Type B pancreatic cell (in vitro differentiated cells): ENCODE data around the gene FFAR1. TPM values are rescaled to one million over a fixed set of nuclear protein-coding genes. Genes with fewer than 3 reads are reported as not detected.
A peak's percentile ranks its signal among the peaks of the same experiment; 100 is the strongest.

Experiments
- DNase-seq: peaks from one replicate; pipeline ENCODE4 v3.0.0; 2021; ENCODE audit warnings: mixed read lengths; ENCODE audit not compliant: unreplicated experiment; ENCODE audit errors: extremely low spot score
- H3K27ac Mint-ChIP-seq: 2 replicates; pipeline ENCODE4 v1.8.0; 2021; ENCODE audit warnings: mild to moderate bottlenecking, mixed read lengths
- H3K27me3 Mint-ChIP-seq: 2 replicates; pipeline ENCODE4 v1.8.0; 2021; ENCODE audit warnings: mixed read lengths
- H3K36me3 Mint-ChIP-seq: 2 replicates; pipeline ENCODE4 v1.8.0; 2021; ENCODE audit warnings: mixed read lengths
- H3K4me1 Mint-ChIP-seq: one replicate; pipeline ENCODE4 v1.8.0; 2021; ENCODE audit warnings: mixed read lengths; ENCODE audit not compliant: unreplicated experiment
- H3K4me3 Mint-ChIP-seq: 2 replicates; pipeline ENCODE4 v1.8.0; 2021; ENCODE audit warnings: mild to moderate bottlenecking, mixed read lengths
- H3K9me3 Mint-ChIP-seq: 2 replicates; pipeline ENCODE4 v1.8.0; 2021; ENCODE audit warnings: mixed read lengths
- total RNA-seq: library from RNA; stranded (reverse); gene quantifications from 2 replicates; pipeline ENCODE4 v1.2.1, GENCODE V29; 2021; ENCODE audit warnings: low replicate concordance
- TF ChIP-seq, protein P1 (sequence below): fragments of 200-600 bp; sonication (generic); conservative IDR thresholded peaks from 2 replicates; pipeline ENCODE4 v1.5.0; 2021; ENCODE audit warnings: antibody characterized with exemption, mild to moderate bottlenecking

The FFAR1 gene
- total RNA-seq, 1 donor from 2014 or later = 2.1 TPM

DNA sequence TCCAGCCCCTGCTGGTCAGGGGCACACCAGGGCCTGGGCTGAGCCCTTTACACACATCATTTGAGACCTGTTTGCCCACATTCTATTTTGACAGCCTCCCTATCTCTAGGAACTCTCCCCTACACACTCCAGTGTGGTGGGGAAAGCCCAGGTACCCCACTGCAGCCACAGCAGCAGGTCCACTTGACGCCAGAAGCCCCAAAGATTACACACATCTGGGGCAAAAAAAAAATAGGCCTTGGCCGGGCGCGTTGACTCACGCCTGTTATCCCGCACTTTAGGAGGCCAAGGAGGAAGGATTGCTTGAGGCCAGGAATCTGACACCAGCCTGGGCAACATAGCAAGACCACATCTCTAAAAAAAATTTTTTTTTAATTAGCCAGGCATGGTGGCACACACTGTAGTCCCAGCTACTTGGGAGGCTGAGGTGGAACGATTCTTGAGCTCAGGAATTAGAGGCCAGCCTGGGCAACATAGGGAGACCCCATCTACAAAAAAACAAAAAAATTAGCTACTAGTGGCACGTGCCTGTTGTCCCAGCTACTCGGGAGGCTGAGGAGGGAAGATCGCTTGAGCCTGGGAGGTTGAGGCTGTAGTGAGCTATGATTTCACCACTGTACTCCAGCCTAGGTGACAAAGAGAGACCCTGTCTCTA is 36.8 kb upstream of the FFAR1 start:
- TF ChIP-seq, protein P1, sequence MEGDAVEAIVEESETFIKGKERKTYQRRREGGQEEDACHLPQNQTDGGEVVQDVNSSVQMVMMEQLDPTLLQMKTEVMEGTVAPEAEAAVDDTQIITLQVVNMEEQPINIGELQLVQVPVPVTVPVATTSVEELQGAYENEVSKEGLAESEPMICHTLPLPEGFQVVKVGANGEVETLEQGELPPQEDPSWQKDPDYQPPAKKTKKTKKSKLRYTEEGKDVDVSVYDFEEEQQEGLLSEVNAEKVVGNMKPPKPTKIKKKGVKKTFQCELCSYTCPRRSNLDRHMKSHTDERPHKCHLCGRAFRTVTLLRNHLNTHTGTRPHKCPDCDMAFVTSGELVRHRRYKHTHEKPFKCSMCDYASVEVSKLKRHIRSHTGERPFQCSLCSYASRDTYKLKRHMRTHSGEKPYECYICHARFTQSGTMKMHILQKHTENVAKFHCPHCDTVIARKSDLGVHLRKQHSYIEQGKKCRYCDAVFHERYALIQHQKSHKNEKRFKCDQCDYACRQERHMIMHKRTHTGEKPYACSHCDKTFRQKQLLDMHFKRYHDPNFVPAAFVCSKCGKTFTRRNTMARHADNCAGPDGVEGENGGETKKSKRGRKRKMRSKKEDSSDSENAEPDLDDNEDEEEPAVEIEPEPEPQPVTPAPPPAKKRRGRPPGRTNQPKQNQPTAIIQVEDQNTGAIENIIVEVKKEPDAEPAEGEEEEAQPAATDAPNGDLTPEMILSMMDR = no peak
- no peak overlapping the region for H3K4me3 Mint-ChIP-seq
- no peak for DNase-seq
- H3K9me3 Mint-ChIP-seq = no peaks in the 10 kb centered on the region
- H3K27ac Mint-ChIP-seq = peak overlapping the region; percentile 48
- peaks cover 25% of the 10 kb centered on the region for H3K4me1 Mint-ChIP-seq
- H3K27me3 Mint-ChIP-seq = no peaks in the 10 kb centered on the region
- no peaks in the 10 kb centered on the region for H3K36me3 Mint-ChIP-seq

GRCh38 chr19:35311901-35312665 is 35.6 kb upstream of the FFAR1 start:
- TF ChIP-seq, protein P1 = no peak
- no peak for DNase-seq
- Mint-ChIP-seq H3K4me1 (peaks cover 25% of the 10 kb centered on the region), H3K4me3 (no peak overlapping the region), H3K36me3 (no peaks in the 10 kb centered on the region), H3K27me3 (no peaks in the 10 kb centered on the region), H3K27ac (no peak overlapping the region), H3K9me3 (no peaks in the 10 kb centered on the region)

GRCh38 chr19:35313587-35313986 is 34.1 kb upstream of the FFAR1 start:
- H3K4me3 Mint-ChIP-seq = no peak overlapping the region
- H3K36me3 Mint-ChIP-seq = no peaks in the 10 kb centered on the region
- H3K4me1 Mint-ChIP-seq = peaks cover 21% of the 10 kb centered on the region

GRCh38 chr19:35314031-35314430 is 33.7 kb upstream of the FFAR1 start:
- TF ChIP-seq, protein P1 = no peak
- Mint-ChIP-seq H3K9me3 (no peaks in the 10 kb centered on the region), H3K4me1 (peaks cover 21% of the 10 kb centered on the region), H3K36me3 (no peaks in the 10 kb centered on the region), H3K27ac (peak overlapping the region; percentile 26), H3K4me3 (no peak overlapping the region), H3K27me3 (no peaks in the 10 kb centered on the region)
- no peak for DNase-seq

More at GRCh38 chr19:35313587-35313986, 34.1 kb upstream of the FFAR1 start:
- TF ChIP-seq, protein P1 = no peak
- DNase-seq = no peak
- Mint-ChIP-seq H3K27me3 (no peaks in the 10 kb centered on the region), H3K27ac (no peak overlapping the region), H3K9me3 (no peaks in the 10 kb centered on the region)

GRCh38 chr19:35314858-35315470 is 32.7 kb upstream of the FFAR1 start:
- TF ChIP-seq, protein P1 = no peak
- DNase-seq = no peak
- Mint-ChIP-seq H3K27ac (no peak overlapping the region), H3K4me3 (no peak overlapping the region), H3K27me3 (no peaks in the 10 kb centered on the region), H3K36me3 (no peaks in the 10 kb centered on the region), H3K4me1 (peaks cover 13% of the 10 kb centered on the region), H3K9me3 (no peaks in the 10 kb centered on the region)
